CD4-positive, alpha-beta T cell treated with Interleukin-17A for 1 hour (primary cell): ENCODE data around the gene TP53BP2.
"Not testable (repeated sequence)": the region's sequence is repeated elsewhere in the genome, so short reads cannot be mapped to it uniquely, and the experiment has no call there.

Source experiments
- DNase-seq: peaks from one replicate; pipeline ENCODE4 v3.0.0-alpha.2; 2020

Gene TP53BP2

GRCh38 chr1:223759273-223759672 lies 86.5 kb downstream of the TP53BP2 start:
- no peak for DNase-seq

GRCh38 chr1:223758734-223759133 lies 87.0 kb downstream of the TP53BP2 start:
- DNase-seq, result no peak

- no peak for DNase-seq
Observed at GRCh38 chr1:223756806-223757700, 88.7 kb downstream of the TP53BP2 start.

GRCh38 chr1:223755992-223756775 lies 89.6 kb downstream of the TP53BP2 start:
- no peak for DNase-seq

GRCh38 chr1:223755432-223755792 lies 90.3 kb downstream of the TP53BP2 start:
- no peak for DNase-seq

- no peak for DNase-seq
Observed at GRCh38 chr1:223754681-223755431, 90.9 kb downstream of the TP53BP2 start.

GRCh38 chr1:223752721-223753515 lies 92.8 kb downstream of the TP53BP2 start:
- DNase-seq, result no peak

GRCh38 chr1:223751696-223752095 lies 94.1 kb downstream of the TP53BP2 start:
- DNase-seq, result no peak

- no peak for DNase-seq
Observed at GRCh38 chr1:223750730-223751570, 94.8 kb downstream of the TP53BP2 start.

GRCh38 chr1:223748773-223749733 lies 96.7 kb downstream of the TP53BP2 start:
- peak; percentile 70 for DNase-seq

- DNase-seq, result no peak
Observed at GRCh38 chr1:223748405-223748772, 97.4 kb downstream of the TP53BP2 start.

GRCh38 chr1:223747838-223748335 lies 97.9 kb downstream of the TP53BP2 start:
- no peak for DNase-seq

- DNase-seq, result no peak
Observed at GRCh38 chr1:223745731-223746130, 100.0 kb downstream of the TP53BP2 start.

- DNase-seq, result no peak
Observed at GRCh38 chr1:223742856-223743517, 102.8 kb downstream of the TP53BP2 start.

GRCh38 chr1:223741861-223742260 lies 103.9 kb downstream of the TP53BP2 start:
- no peak for DNase-seq

- not testable (repeated sequence) for DNase-seq
Observed at GRCh38 chr1:223740038-223740736, 105.6 kb downstream of the TP53BP2 start.

GRCh38 chr1:223739366-223740037 lies 106.2 kb downstream of the TP53BP2 start:
- no peak for DNase-seq
